B cell (primary cell): Measurements from ENCODE around the gene CHRNA4.

Experiments
- EZH2 ChIP-seq: IDR thresholded peaks from 2 replicates; pipeline ENCODE4 v1.6.1; 2012; ENCODE audit warnings: borderline replicate concordance, low read depth, mild to moderate bottlenecking, moderate library complexity, low read length; ENCODE audit not compliant: insufficient read depth, poor library complexity, severe bottlenecking
- TF ChIP-seq, protein P1 (sequence below): fragments of 200-600 bp; IDR thresholded peaks from one replicate; pipeline ENCODE4 v1.8.0; 2022; ENCODE audit warnings: antibody characterized with exemption, mild to moderate bottlenecking

GRCh38 chr20:63379296-63379695, 18.1 kb upstream of the CHRNA4 start:
- TF ChIP-seq, protein P1, sequence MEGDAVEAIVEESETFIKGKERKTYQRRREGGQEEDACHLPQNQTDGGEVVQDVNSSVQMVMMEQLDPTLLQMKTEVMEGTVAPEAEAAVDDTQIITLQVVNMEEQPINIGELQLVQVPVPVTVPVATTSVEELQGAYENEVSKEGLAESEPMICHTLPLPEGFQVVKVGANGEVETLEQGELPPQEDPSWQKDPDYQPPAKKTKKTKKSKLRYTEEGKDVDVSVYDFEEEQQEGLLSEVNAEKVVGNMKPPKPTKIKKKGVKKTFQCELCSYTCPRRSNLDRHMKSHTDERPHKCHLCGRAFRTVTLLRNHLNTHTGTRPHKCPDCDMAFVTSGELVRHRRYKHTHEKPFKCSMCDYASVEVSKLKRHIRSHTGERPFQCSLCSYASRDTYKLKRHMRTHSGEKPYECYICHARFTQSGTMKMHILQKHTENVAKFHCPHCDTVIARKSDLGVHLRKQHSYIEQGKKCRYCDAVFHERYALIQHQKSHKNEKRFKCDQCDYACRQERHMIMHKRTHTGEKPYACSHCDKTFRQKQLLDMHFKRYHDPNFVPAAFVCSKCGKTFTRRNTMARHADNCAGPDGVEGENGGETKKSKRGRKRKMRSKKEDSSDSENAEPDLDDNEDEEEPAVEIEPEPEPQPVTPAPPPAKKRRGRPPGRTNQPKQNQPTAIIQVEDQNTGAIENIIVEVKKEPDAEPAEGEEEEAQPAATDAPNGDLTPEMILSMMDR: no peak
- no peak for TF ChIP-seq EZH2
